HCT116 (cell line): Measurements from ENCODE around the gene GNB1. TPM values are rescaled to one million over a fixed set of nuclear protein-coding genes. Genes with fewer than 3 reads are reported as not detected.

Experiments used
- ATAC-seq: fragments of 200-7000 bp; cut with Tn5 transposase; 2 replicates; pipeline ENCODE4 v1.9.1; 2020; ENCODE audit warnings: mild to moderate bottlenecking, moderate library complexity
- BruUV-seq: library from RNA; stranded (reverse); fragments of 400-500 nt; replicated peaks from 2 replicates; lab custom pipeline; 2021; lab: Mats Ljungman, UMichigan
- CTCF ChIA-PET: fragments of 300-600 bp; sonication (Branson Sonifier 250); formaldehyde crosslinking; loops from one replicate; lab custom pipeline; 2021; ENCODE audit warnings: antibody characterized with exemption; lab: Charles Lee
- POLR2A ChIA-PET: fragments of 300-600, 350-600 bp; sonication (Branson Sonifier 250); formaldehyde crosslinking; loops from one replicate; lab custom pipeline; 2021; ENCODE audit warnings: antibody characterized with exemption; lab: Charles Lee
- RAD21 ChIA-PET, 2 experiments: fragments of 300-600 bp; sonication (Branson Sonifier 250); formaldehyde crosslinking; loops; one replicate each; lab custom pipeline; 2023; ENCODE audit warnings: low total read pairs in 2 of 2; ENCODE audit not compliant: uncharacterized antibody in 2 of 2, unreplicated experiment in 2 of 2, low non-redundant PET in 1 of 2; lab: Charles Lee
- DNase-seq: peaks from one replicate; pipeline ENCODE4 v3.0.0-alpha.2; 2010; ENCODE audit warnings: low read depth, low spot score
- H2AFZ ChIP-seq: fragments of 200-600 bp; shearing (Covaris generic), sonication (generic); 2 replicates; pipeline ENCODE4 v1.6.1; 2017; ENCODE audit warnings: low read depth, mixed run types, mixed read lengths, antibody characterized with exemption, low read length; ENCODE audit not compliant: poor library complexity, severe bottlenecking
- H3K27ac ChIP-seq: 2 replicates; pipeline ENCODE4 v1.5.1; 2012; ENCODE audit warnings: low read depth, low read length
- H3K27me3 ChIP-seq: fragments of 200-600 bp; sonication (generic); 2 replicates; pipeline ENCODE4 v1.6.1; 2016; ENCODE audit warnings: mixed run types, low read length, mixed read lengths; ENCODE audit not compliant: insufficient read depth
- H3K36me3 ChIP-seq, 2 experiments: fragments of 200-500 bp in 1 of 2; fragments of 200-600 bp in 1 of 2; sonication (Bioruptor generic) in 1 of 2; sonication (generic) in 1 of 2; 2 replicates each; pipeline versions ENCODE4 v1.5.1 to v1.6.1; 2014 to 2016; ENCODE audit warnings: low read length in 2 of 2, inconsistent platforms in 1 of 2, mixed read lengths in 1 of 2, mixed run types in 1 of 2; ENCODE audit not compliant: insufficient read depth in 2 of 2, control insufficient read depth in 1 of 2
- H3K4me1 ChIP-seq, 2 experiments: fragments of 200-600 bp in 1 of 2; sonication (generic) in 1 of 2; 2 replicates each; pipeline versions ENCODE4 v1.5.1 to v1.6.1; 2012 to 2017; ENCODE audit warnings: low read length in 2 of 2, inconsistent platforms in 1 of 2, mild to moderate bottlenecking in 1 of 2, mixed read lengths in 1 of 2, mixed run types in 1 of 2, moderate library complexity in 1 of 2; ENCODE audit not compliant: insufficient read depth in 2 of 2, control insufficient read depth in 1 of 2
- H3K4me2 ChIP-seq: fragments of 200-600 bp; sonication (generic); 2 replicates; pipeline ENCODE4 v1.6.1; 2017; ENCODE audit warnings: mixed run types, low read length, mixed read lengths
- H3K4me3 ChIP-seq, 2 experiments: fragments of 200-600 bp in 1 of 2; sonication (generic) in 1 of 2; replicated peaks in 1 of 2; 2 replicates each; pipeline ENCODE4 v1.5.1; 2011 to 2016; ENCODE audit warnings: low read length in 2 of 2, control low read depth in 1 of 2, low read depth in 1 of 2, mild to moderate bottlenecking in 1 of 2, mixed read lengths in 1 of 2, mixed run types in 1 of 2
- H3K79me2 ChIP-seq: fragments of 200-600 bp; sonication (generic); 2 replicates; pipeline ENCODE4 v1.6.1; 2017; ENCODE audit warnings: mild to moderate bottlenecking, mixed run types, low read length, moderate library complexity, mixed read lengths; ENCODE audit not compliant: insufficient read depth
- H3K9ac ChIP-seq: fragments of 200-600 bp; sonication (generic); 2 replicates; pipeline ENCODE4 v1.6.1; 2016; ENCODE audit warnings: low read length, mixed read lengths
- H3K9me2 ChIP-seq: fragments of 200-600 bp; sonication (generic), shearing (Covaris generic); 2 replicates; pipeline ENCODE4 v1.6.1; 2017; ENCODE audit warnings: mixed run types, mild to moderate bottlenecking, moderate library complexity; ENCODE audit not compliant: insufficient read depth
- H3K9me3 ChIP-seq, 2 experiments: fragments of 200-500 bp in 1 of 2; fragments of 200-600 bp in 1 of 2; sonication (Bioruptor generic) in 1 of 2; sonication (generic) in 1 of 2; 2 replicates each; pipeline ENCODE4 v1.6.1; 2014 to 2017; ENCODE audit warnings: low read length in 2 of 2, mixed read lengths in 2 of 2, inconsistent platforms in 1 of 2, low read depth in 1 of 2, mild to moderate bottlenecking in 1 of 2, mixed run types in 1 of 2, moderate library complexity in 1 of 2; ENCODE audit not compliant: control insufficient read depth in 1 of 2, insufficient read depth in 1 of 2
- H4K20me1 ChIP-seq: fragments of 200-600 bp; sonication (generic), shearing (Covaris generic); 2 replicates; pipeline ENCODE4 v1.6.1; 2017; ENCODE audit warnings: mixed run types, mild to moderate bottlenecking, moderate library complexity; ENCODE audit not compliant: insufficient read depth
- CBX3 ChIP-seq: IDR thresholded peaks from 2 replicates; pipeline ENCODE4 v1.6.1; 2012; ENCODE audit warnings: low read depth
- CEBPB ChIP-seq: IDR thresholded peaks from 2 replicates; pipeline ENCODE4 v1.6.1; 2012; ENCODE audit warnings: low read depth
- EGR1 ChIP-seq: IDR thresholded peaks from 2 replicates; pipeline ENCODE4 v1.6.1; 2012; ENCODE audit warnings: low read depth
- ELF1 ChIP-seq: IDR thresholded peaks from 2 replicates; pipeline ENCODE4 v1.6.1; 2012; ENCODE audit warnings: low read depth, borderline replicate concordance
- EZH2phosphoT487 ChIP-seq: fragments of 200-600 bp; IDR thresholded peaks from 2 replicates; pipeline ENCODE4 v1.6.1; 2018; ENCODE audit warnings: antibody characterized with exemption, borderline replicate concordance
- FOSL1 ChIP-seq: IDR thresholded peaks from 2 replicates; pipeline ENCODE4 v1.6.1; 2012; ENCODE audit warnings: low read depth
- JUND ChIP-seq: IDR thresholded peaks from 2 replicates; pipeline ENCODE4 v1.6.1; 2012
- POLR2AphosphoS5 ChIP-seq: IDR thresholded peaks from 2 replicates; pipeline ENCODE4 v1.6.1; 2011; ENCODE audit warnings: mild to moderate bottlenecking, low read depth, low read length, moderate library complexity
- RAD21 ChIP-seq: IDR thresholded peaks from 2 replicates; pipeline ENCODE4 v1.6.1; 2012; ENCODE audit warnings: low read depth, mild to moderate bottlenecking
- SIN3A ChIP-seq: IDR thresholded peaks from 2 replicates; pipeline ENCODE4 v1.6.1; 2012; ENCODE audit warnings: low read depth
- SRF ChIP-seq: IDR thresholded peaks from 2 replicates; pipeline ENCODE4 v1.6.1; 2012; ENCODE audit warnings: low read depth
- TCF7L2 ChIP-seq: IDR thresholded peaks from 2 replicates; pipeline ENCODE4 v1.7.0; 2011; ENCODE audit warnings: borderline replicate concordance, inconsistent platforms; ENCODE audit not compliant: insufficient read depth, insufficient read length; ENCODE audit errors: extremely low read depth
- YY1 ChIP-seq: IDR thresholded peaks from 2 replicates; pipeline ENCODE4 v1.6.1; 2011; ENCODE audit warnings: low read length, low read depth, moderate library complexity, mild to moderate bottlenecking; ENCODE audit not compliant: insufficient replicate concordance; ENCODE audit errors: extremely low read depth
- ZFX ChIP-seq: fragments of 450-650 bp; IDR thresholded peaks from 2 replicates; pipeline ENCODE4 v1.6.1; 2017
- intact Hi-C: fragments of 100-400 bp; cut with micrococcal nuclease; formaldehyde crosslinking; loops from 2 replicates; pipeline ENCODE4 v1.10.0; 2022
- total RNA-seq: library from RNA; stranded (reverse); gene quantifications from one replicate; pipeline ENCODE4 v1.2.1, GENCODE V29; 2021; ENCODE audit not compliant: unreplicated experiment
- TF ChIP-seq, protein P1 (sequence below): IDR thresholded peaks from 2 replicates; pipeline ENCODE4 v1.6.1; 2012
- TF ChIP-seq, protein P2 (sequence below): IDR thresholded peaks from 2 replicates; pipeline ENCODE4 v1.6.1; 2011; ENCODE audit warnings: mild to moderate bottlenecking, low read length, moderate library complexity; ENCODE audit not compliant: insufficient replicate concordance; ENCODE audit errors: extremely low read depth
- TF ChIP-seq, protein P3 (sequence below), 3 experiments: fragments of 200-600 bp in 1 of 3; sonication (generic) in 1 of 3; IDR thresholded peaks in 2 of 3; conservative IDR thresholded peaks in 1 of 3; 2 replicates each; pipeline ENCODE4 v1.5.1; 2012 to 2017; ENCODE audit warnings: low read depth in 2 of 3, low read length in 2 of 3, antibody characterized with exemption in 1 of 3, borderline replicate concordance in 1 of 3, control low read depth in 1 of 3, mild to moderate bottlenecking in 1 of 3, mixed read lengths in 1 of 3, mixed run types in 1 of 3, moderate library complexity in 1 of 3; ENCODE audit not compliant: insufficient read depth in 1 of 3
- TF ChIP-seq, protein P4 (sequence below): IDR thresholded peaks from 2 replicates; pipeline ENCODE4 v1.6.1; 2012; ENCODE audit warnings: low read depth

Gene GNB1
- total RNA-seq, 1 experiment from 2014 or later, result 371 TPM

DNA sequence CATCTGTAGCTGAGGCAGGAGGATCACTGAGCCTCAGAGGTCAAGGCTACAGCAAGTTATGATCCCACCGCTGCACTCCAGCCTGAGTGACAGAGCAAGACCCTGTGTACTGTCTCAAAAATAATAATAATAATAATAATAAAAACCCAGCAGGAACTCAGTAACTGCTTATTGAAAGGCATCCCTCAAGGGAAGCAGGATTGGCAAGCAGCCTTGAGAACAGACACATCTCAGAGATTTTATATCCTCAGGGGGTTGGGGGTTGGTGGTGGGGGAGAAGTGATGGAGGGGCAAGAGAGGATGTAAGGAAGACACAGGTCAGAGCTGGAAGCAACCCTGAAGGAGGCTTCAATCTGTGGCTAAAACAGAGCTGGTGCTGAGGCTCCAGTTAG, 29.6 kb downstream of the GNB1 start:
- Histone ChIP-seq H3K9ac (no peak overlapping the region), H3K9me2 (no peaks in the 10 kb centered on the region), H2AFZ (no peak overlapping the region), H3K36me3 (0 out of 4 replicates have a peak, but pooled peaks cover 0 to 5% of the 10 kb centered on the region in 2 experiments), H3K27me3 (no peaks in the 10 kb centered on the region), H4K20me1 (peaks cover 28% of the 10 kb centered on the region; the same call in 1 of the 2 replicates), H3K4me2 (no peak overlapping the region), H3K9me3 (no peaks in the 10 kb centered on the region), H3K4me1 (peaks cover 21 to 32% of the 10 kb centered on the region in 2 experiments), H3K4me3 (no peak overlapping the region), H3K79me2 (peaks cover 100% of the 10 kb centered on the region), H3K27ac (no peak overlapping the region)
- no peak for DNase-seq
- TF ChIP-seq ZFX, result no peak
- TF ChIP-seq CBX3, result no peak
- no peak for TF ChIP-seq FOSL1
- no peak for TF ChIP-seq POLR2AphosphoS5
- TF ChIP-seq TCF7L2, result no peak
- TF ChIP-seq RAD21, result no peak
- TF ChIP-seq, protein P1, sequence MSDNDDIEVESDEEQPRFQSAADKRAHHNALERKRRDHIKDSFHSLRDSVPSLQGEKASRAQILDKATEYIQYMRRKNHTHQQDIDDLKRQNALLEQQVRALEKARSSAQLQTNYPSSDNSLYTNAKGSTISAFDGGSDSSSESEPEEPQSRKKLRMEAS, result no peak
- no peak for TF ChIP-seq SRF
- TF ChIP-seq, protein P2, sequence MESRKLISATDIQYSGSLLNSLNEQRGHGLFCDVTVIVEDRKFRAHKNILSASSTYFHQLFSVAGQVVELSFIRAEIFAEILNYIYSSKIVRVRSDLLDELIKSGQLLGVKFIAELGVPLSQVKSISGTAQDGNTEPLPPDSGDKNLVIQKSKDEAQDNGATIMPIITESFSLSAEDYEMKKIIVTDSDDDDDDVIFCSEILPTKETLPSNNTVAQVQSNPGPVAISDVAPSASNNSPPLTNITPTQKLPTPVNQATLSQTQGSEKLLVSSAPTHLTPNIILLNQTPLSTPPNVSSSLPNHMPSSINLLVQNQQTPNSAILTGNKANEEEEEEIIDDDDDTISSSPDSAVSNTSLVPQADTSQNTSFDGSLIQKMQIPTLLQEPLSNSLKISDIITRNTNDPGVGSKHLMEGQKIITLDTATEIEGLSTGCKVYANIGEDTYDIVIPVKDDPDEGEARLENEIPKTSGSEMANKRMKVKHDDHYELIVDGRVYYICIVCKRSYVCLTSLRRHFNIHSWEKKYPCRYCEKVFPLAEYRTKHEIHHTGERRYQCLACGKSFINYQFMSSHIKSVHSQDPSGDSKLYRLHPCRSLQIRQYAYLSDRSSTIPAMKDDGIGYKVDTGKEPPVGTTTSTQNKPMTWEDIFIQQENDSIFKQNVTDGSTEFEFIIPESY, result no peak
- no peak for TF ChIP-seq EGR1
- TF ChIP-seq, protein P3, sequence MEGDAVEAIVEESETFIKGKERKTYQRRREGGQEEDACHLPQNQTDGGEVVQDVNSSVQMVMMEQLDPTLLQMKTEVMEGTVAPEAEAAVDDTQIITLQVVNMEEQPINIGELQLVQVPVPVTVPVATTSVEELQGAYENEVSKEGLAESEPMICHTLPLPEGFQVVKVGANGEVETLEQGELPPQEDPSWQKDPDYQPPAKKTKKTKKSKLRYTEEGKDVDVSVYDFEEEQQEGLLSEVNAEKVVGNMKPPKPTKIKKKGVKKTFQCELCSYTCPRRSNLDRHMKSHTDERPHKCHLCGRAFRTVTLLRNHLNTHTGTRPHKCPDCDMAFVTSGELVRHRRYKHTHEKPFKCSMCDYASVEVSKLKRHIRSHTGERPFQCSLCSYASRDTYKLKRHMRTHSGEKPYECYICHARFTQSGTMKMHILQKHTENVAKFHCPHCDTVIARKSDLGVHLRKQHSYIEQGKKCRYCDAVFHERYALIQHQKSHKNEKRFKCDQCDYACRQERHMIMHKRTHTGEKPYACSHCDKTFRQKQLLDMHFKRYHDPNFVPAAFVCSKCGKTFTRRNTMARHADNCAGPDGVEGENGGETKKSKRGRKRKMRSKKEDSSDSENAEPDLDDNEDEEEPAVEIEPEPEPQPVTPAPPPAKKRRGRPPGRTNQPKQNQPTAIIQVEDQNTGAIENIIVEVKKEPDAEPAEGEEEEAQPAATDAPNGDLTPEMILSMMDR (IDR thresholded peaks at IDR 0.05 in 2 of 3, conservative IDR thresholded peaks at IDR 0.05 in 1 of 3; ENCODE audit: borderline replicate concordance in 1 of 3, insufficient read depth in 1 of 3, low read depth in 2 of 3, low read length in 2 of 3), result no peak
- no peak for TF ChIP-seq CEBPB
- no peak for TF ChIP-seq JUND
- TF ChIP-seq ELF1, result no peak
- no peak for TF ChIP-seq EZH2phosphoT487
- no peak for TF ChIP-seq YY1
- TF ChIP-seq, protein P4, sequence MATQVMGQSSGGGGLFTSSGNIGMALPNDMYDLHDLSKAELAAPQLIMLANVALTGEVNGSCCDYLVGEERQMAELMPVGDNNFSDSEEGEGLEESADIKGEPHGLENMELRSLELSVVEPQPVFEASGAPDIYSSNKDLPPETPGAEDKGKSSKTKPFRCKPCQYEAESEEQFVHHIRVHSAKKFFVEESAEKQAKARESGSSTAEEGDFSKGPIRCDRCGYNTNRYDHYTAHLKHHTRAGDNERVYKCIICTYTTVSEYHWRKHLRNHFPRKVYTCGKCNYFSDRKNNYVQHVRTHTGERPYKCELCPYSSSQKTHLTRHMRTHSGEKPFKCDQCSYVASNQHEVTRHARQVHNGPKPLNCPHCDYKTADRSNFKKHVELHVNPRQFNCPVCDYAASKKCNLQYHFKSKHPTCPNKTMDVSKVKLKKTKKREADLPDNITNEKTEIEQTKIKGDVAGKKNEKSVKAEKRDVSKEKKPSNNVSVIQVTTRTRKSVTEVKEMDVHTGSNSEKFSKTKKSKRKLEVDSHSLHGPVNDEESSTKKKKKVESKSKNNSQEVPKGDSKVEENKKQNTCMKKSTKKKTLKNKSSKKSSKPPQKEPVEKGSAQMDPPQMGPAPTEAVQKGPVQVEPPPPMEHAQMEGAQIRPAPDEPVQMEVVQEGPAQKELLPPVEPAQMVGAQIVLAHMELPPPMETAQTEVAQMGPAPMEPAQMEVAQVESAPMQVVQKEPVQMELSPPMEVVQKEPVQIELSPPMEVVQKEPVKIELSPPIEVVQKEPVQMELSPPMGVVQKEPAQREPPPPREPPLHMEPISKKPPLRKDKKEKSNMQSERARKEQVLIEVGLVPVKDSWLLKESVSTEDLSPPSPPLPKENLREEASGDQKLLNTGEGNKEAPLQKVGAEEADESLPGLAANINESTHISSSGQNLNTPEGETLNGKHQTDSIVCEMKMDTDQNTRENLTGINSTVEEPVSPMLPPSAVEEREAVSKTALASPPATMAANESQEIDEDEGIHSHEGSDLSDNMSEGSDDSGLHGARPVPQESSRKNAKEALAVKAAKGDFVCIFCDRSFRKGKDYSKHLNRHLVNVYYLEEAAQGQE, result no peak
- no peak for TF ChIP-seq SIN3A
- no peak for ATAC-seq
- intact Hi-C loops, result no loop called here
- no TSS peak for BruUV-seq
- RAD21 ChIA-PET, result no interaction called here
- CTCF ChIA-PET, result no interaction called here
- POLR2A ChIA-PET, result no interaction called here
